ENCODE data around the gene HBG1.

DNA sequence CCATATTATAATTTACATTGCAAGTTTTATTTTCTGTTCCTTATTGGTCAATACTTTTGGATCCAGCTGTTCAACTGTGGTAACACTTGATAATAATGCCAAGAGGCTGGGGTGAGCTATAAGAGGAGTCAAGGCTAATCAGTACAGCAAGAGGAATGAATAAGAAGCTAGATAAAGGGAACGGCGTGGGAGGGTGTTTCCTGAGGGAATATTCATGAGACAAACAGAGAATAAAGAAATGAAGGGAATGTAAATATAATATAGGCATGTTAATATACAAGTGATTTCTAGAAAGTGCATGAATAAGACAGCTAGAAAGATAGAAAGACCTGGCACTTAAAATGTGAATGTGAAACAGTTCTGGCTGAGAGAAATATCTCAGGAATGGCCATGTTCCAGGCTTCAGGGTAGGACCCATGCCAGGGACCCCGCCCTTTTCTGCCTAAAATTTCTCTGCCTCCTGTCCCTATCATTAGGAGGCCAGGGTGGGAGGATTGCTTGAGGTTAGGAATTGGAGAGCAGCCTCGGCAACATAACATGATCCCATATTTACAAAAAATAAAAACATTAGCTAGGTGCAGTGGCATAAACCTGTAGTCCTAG is 48.2 kb upstream of the HBG1 start:
- TF ChIP-seq CTCF (IDR thresholded peaks at IDR 0.05 in 4 of 5, conservative IDR thresholded peaks at IDR 0.05 in 1 of 5) (no peak), POLR2A (IDR thresholded peaks at IDR 0.05) (no peak)

Measured in gastrocnemius medialis (tissue), 4 donors.